H1 (cell line): Measurements from ENCODE around the gene WSCD2. TPM values are rescaled to one million over a fixed set of nuclear protein-coding genes. Genes with fewer than 3 reads are reported as not detected.

Experiments
- CTCF ChIA-PET: fragments of 300-600 bp; sonication (Branson Sonifier 250); formaldehyde crosslinking; loops from one replicate; lab custom pipeline; 2021; ENCODE audit not compliant: partially characterized antibody; lab: Charles Lee
- POLR2A ChIA-PET: fragments of 300-600 bp; sonication (Branson Sonifier 250); formaldehyde crosslinking; loops from one replicate; lab custom pipeline; 2021; ENCODE audit warnings: inconsistent platforms; ENCODE audit not compliant: partially characterized antibody; lab: Charles Lee
- DNase-seq, 2 experiments: peaks; one replicate each; pipeline versions ENCODE4 v3.0.0 to v3.0.0-alpha.2; 2010 to 2022; ENCODE audit warnings: low spot score in 2 of 2, low read depth in 1 of 2, mixed read lengths in 1 of 2
- FAIRE-seq: peaks from 2 replicates; lab custom pipeline; 2011; peaks lifted over from hg19 to GRCh38; lab: Jason Lieb, UNC
- H2AFZ ChIP-seq: 2 replicates; pipeline ENCODE4 v1.8.1; 2012; ENCODE audit warnings: low read length, inconsistent platforms
- H2AK5ac ChIP-seq: 2 replicates; pipeline ENCODE4 v1.6.1; 2013; ENCODE audit warnings: low read depth, low read length
- H2BK120ac ChIP-seq: replicated peaks from 2 replicates; pipeline ENCODE3; 2013; ENCODE audit warnings: low read depth, low read length, inconsistent platforms
- H2BK12ac ChIP-seq: 2 replicates; pipeline ENCODE4 v1.6.1; 2013; ENCODE audit warnings: low read depth, low read length
- H2BK15ac ChIP-seq: 2 replicates; pipeline ENCODE4 v1.6.1; 2013; ENCODE audit warnings: low read length
- H2BK20ac ChIP-seq: 2 replicates; pipeline ENCODE4 v1.6.1; 2013; ENCODE audit warnings: low read length
- H2BK5ac ChIP-seq: 2 replicates; pipeline ENCODE4 v1.6.1; 2013; ENCODE audit warnings: low read depth, low read length
- H3K14ac ChIP-seq: 2 replicates; pipeline ENCODE4 v1.6.1; 2013; ENCODE audit warnings: inconsistent platforms; ENCODE audit not compliant: insufficient read length
- H3K18ac ChIP-seq: 2 replicates; pipeline ENCODE4 v1.6.1; 2013; ENCODE audit warnings: low read length; ENCODE audit errors: extremely low read depth
- H3K23ac ChIP-seq: 2 replicates; pipeline ENCODE4 v1.6.1; 2013; ENCODE audit warnings: inconsistent platforms; ENCODE audit not compliant: insufficient read length
- H3K23me2 ChIP-seq: 2 replicates; pipeline ENCODE4 v1.6.1; 2013; ENCODE audit warnings: low read depth, low read length
- H3K27ac ChIP-seq: 2 replicates; pipeline ENCODE4 v1.6.1; 2011; ENCODE audit warnings: low read depth, low read length, inconsistent platforms
- H3K27me3 ChIP-seq, 4 experiments: replicated peaks in 1 of 4; 1 replicate in 1 of 4; 2 replicates in 3 of 4; pipeline versions ENCODE4 v1.6.1 to v1.8.1; 2011 to 2013; ENCODE audit warnings: low read length in 3 of 4, mild to moderate bottlenecking in 3 of 4, inconsistent platforms in 2 of 4, mixed read lengths in 2 of 4, moderate library complexity in 1 of 4; ENCODE audit not compliant: control insufficient read depth in 3 of 4, insufficient read depth in 3 of 4; ENCODE audit errors: extremely low read depth in 1 of 4
- H3K36me3 ChIP-seq, 4 experiments: 2 replicates each; pipeline versions ENCODE4 v1.6.1 to v1.8.1; 2011 to 2013; ENCODE audit warnings: mild to moderate bottlenecking in 4 of 4, low read length in 3 of 4, moderate library complexity in 2 of 4, control low read depth in 1 of 4, inconsistent platforms in 1 of 4; ENCODE audit not compliant: insufficient read depth in 4 of 4, control insufficient read depth in 2 of 4
- H3K4ac ChIP-seq: replicated peaks from 2 replicates; pipeline ENCODE3; 2013; ENCODE audit warnings: low read length, low read depth, mixed read lengths, inconsistent platforms; ENCODE audit not compliant: insufficient read length
- H3K4me1 ChIP-seq, 4 experiments: replicated peaks in 1 of 4; 1 replicate in 1 of 4; 2 replicates in 3 of 4; pipeline versions ENCODE4 v1.6.1 to v1.8.1; 2011 to 2013; ENCODE audit warnings: low read length in 3 of 4, inconsistent platforms in 2 of 4, mixed read lengths in 1 of 4; ENCODE audit not compliant: insufficient read depth in 4 of 4, control insufficient read depth in 3 of 4
- H3K4me2 ChIP-seq, 2 experiments: 2 replicates each; pipeline versions ENCODE4 v1.6.1 to v1.8.1; 2011 to 2013; ENCODE audit warnings: low read depth in 2 of 2, low read length in 2 of 2, control low read depth in 1 of 2, inconsistent platforms in 1 of 2, mild to moderate bottlenecking in 1 of 2; ENCODE audit not compliant: insufficient read depth in 1 of 2
- H3K4me3 ChIP-seq, 4 experiments: fragments of 200-600, 300-600 bp in 1 of 4; sonication (generic), shearing (Covaris generic), sonication (Bioruptor Twin) in 1 of 4; 2 replicates each; pipeline versions ENCODE4 v1.5.1 to v1.8.1; 2011 to 2016; ENCODE audit warnings: low read length in 4 of 4, low read depth in 3 of 4, control low read depth in 2 of 4, inconsistent platforms in 2 of 4, mild to moderate bottlenecking in 2 of 4, mixed read lengths in 1 of 4, moderate library complexity in 1 of 4; ENCODE audit not compliant: insufficient read depth in 2 of 4; ENCODE audit errors: extremely low read depth in 1 of 4
- H3K56ac ChIP-seq: replicated peaks from 2 replicates; pipeline ENCODE3; 2013; ENCODE audit warnings: low read depth, mild to moderate bottlenecking, mixed read lengths, low read length, inconsistent platforms; ENCODE audit not compliant: insufficient read length
- H3K79me1 ChIP-seq: 2 replicates; pipeline ENCODE4 v1.6.1; 2013; ENCODE audit warnings: low read depth, low read length, control low read depth
- H3K79me2 ChIP-seq, 2 experiments: 2 replicates each; pipeline versions ENCODE4 v1.6.1 to v1.8.1; 2012 to 2013; ENCODE audit warnings: low read length in 2 of 2, mild to moderate bottlenecking in 2 of 2, inconsistent platforms in 1 of 2; ENCODE audit not compliant: insufficient read depth in 2 of 2, control insufficient read depth in 1 of 2
- H3K9ac ChIP-seq, 4 experiments: replicated peaks in 1 of 4; 1 replicate in 1 of 4; 2 replicates in 3 of 4; pipeline versions ENCODE4 v1.6.1 to v1.8.1; 2011 to 2013; ENCODE audit warnings: low read depth in 3 of 4, low read length in 3 of 4, control low read depth in 2 of 4, mild to moderate bottlenecking in 2 of 4, moderate library complexity in 2 of 4, inconsistent platforms in 1 of 4; ENCODE audit errors: extremely low read depth in 1 of 4
- H3K9me3 ChIP-seq, 2 experiments: 2 replicates each; pipeline versions ENCODE4 v1.6.1 to v1.8.1; 2012 to 2013; ENCODE audit warnings: mild to moderate bottlenecking in 2 of 2, moderate library complexity in 2 of 2, control low read depth in 1 of 2, inconsistent platforms in 1 of 2, low read depth in 1 of 2, low read length in 1 of 2, mixed read lengths in 1 of 2; ENCODE audit not compliant: insufficient read depth in 2 of 2
- H4K20me1 ChIP-seq, 2 experiments: replicated peaks in 1 of 2; 2 replicates each; pipeline versions ENCODE3 to v1.8.1; 2011 to 2013; ENCODE audit warnings: inconsistent platforms in 2 of 2, low read length in 2 of 2, mild to moderate bottlenecking in 1 of 2; ENCODE audit not compliant: insufficient read depth in 2 of 2, control insufficient read depth in 1 of 2
- H4K5ac ChIP-seq: 2 replicates; pipeline ENCODE4 v1.6.1; 2013; ENCODE audit warnings: low read length, low read depth, mixed read lengths, inconsistent platforms; ENCODE audit not compliant: insufficient read length
- H4K8ac ChIP-seq: 2 replicates; pipeline ENCODE4 v1.8.0; 2013; ENCODE audit warnings: mild to moderate bottlenecking, moderate library complexity, low read length, inconsistent platforms; ENCODE audit not compliant: insufficient read depth; ENCODE audit errors: extremely low read depth
- H4K91ac ChIP-seq: replicated peaks from 2 replicates; pipeline ENCODE3; 2013; ENCODE audit warnings: low read length, mixed read lengths, inconsistent platforms; ENCODE audit not compliant: insufficient read length
- EP300 ChIP-seq, 2 experiments: IDR thresholded peaks; 1 replicate in 1 of 2; 2 replicates in 1 of 2; pipeline ENCODE4 v1.6.1; 2011 to 2012; ENCODE audit warnings: low read depth in 2 of 2, low read length in 2 of 2, mild to moderate bottlenecking in 2 of 2, borderline replicate concordance in 1 of 2, inconsistent platforms in 1 of 2, moderate library complexity in 1 of 2
- SP1 ChIP-seq: IDR thresholded peaks from 2 replicates; pipeline ENCODE4 v1.6.1; 2011; ENCODE audit warnings: low read depth, low read length
- SRF ChIP-seq: IDR thresholded peaks from 2 replicates; pipeline ENCODE4 v1.6.1; 2011; ENCODE audit warnings: mild to moderate bottlenecking, low read depth, low read length, moderate library complexity
- TAF1 ChIP-seq: IDR thresholded peaks from 2 replicates; pipeline ENCODE4 v1.6.1; 2011; ENCODE audit warnings: mild to moderate bottlenecking, low read depth, low read length
- YY1 ChIP-seq: IDR thresholded peaks from 2 replicates; pipeline ENCODE4 v1.6.1; 2011; ENCODE audit warnings: low read depth, mild to moderate bottlenecking, low read length
- WGBS, 2 experiments: shearing (Covaris generic) in 1 of 2; methylation state at CpG; one replicate each; pipeline versions ENCODE4 v1.1.6 to v1.1.7; 2013 to 2015; ENCODE audit warnings: low lambda C conversion rate in 2 of 2, mixed read lengths in 2 of 2, inconsistent platforms in 1 of 2, low coverage in 1 of 2, missing lambda C conversion rate in 1 of 2; ENCODE audit not compliant: insufficient replicate concordance in 2 of 2, insufficient coverage in 1 of 2, insufficient read length in 1 of 2; ENCODE audit errors: extremely low coverage in 1 of 2, missing lambda C conversion rate in 1 of 2; 5-methylcytosine and 5-hydroxymethylcytosine counted together
- polyA plus RNA-seq, 7 experiments: library from polyadenylated mRNA; depleted of rRNA in 3 of 7; stranded (reverse) in 5 of 7; unstranded in 2 of 7; fragments of >200 nt in 5 of 7; fragments of 200-250 nt in 2 of 7; gene quantifications; 1 replicate in 5 of 7; 2 replicates in 1 of 7; 4 replicates in 1 of 7; pipeline versions ENCODE4 v1.2.1 to v1.2.3, GENCODE V29; 2011 to 2013; ENCODE audit warnings: missing spikeins in 2 of 7, mixed read lengths in 2 of 7
- total RNA-seq: library from RNA; stranded (reverse); fragmentation: NEBNext Ultra II Directional; extraction: Animal tissue kit (Norgen Biotek cat#: 25700); gene quantifications from 2 replicates; pipeline ENCODE4 v1.2.1, GENCODE V29; 2021
- TF ChIP-seq, protein P1 (sequence below), 3 experiments: IDR thresholded peaks; 1 replicate in 2 of 3; 2 replicates in 1 of 3; pipeline versions ENCODE4 v1.5.1 to v1.6.1; 2011; ENCODE audit warnings: low read length in 3 of 3, mild to moderate bottlenecking in 3 of 3, inconsistent platforms in 2 of 3, low read depth in 1 of 3, moderate library complexity in 1 of 3; ENCODE audit not compliant: insufficient read depth in 1 of 3; ENCODE audit errors: control extremely low read depth in 1 of 3

WSCD2 gene
- total and polyA plus RNA-seq, 2 of the 8 experiments (the other 6 are each of a cell fraction or from before 2014, with no cell fraction given): 1.3 to 2.2 TPM

DNA sequence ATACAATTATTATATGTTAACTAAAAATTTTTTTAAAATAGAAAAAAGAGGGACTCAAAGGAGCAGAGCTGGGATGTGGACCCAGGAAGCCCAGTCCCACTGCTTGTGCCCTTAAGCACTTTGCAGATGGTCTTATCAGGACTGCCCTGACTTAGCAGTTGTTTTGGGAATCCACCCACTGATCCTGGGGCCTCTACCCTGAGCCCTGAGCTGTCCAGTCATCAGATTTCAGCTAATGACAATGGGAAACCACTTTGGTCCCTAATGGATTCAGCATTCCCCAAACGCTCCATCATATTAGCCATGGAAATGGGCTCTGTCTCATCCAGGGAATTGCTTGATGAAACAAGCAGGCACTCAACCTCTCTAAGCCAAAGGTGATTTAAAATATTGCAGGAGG lies 22.5 kb upstream of the WSCD2 start:
- Histone ChIP-seq H3K9ac (no peak overlapping the region), H3K23ac (no peak overlapping the region), H4K5ac (no peak overlapping the region), H3K14ac (no peak overlapping the region), H2AFZ (no peak overlapping the region), H3K4me1 (peaks cover 0 to 11% (median 0%) of the 10 kb centered on the region in 4 experiments; a peak in 1 of 7 replicates), H3K4me2 (no peak overlapping the region), H3K18ac (no peak overlapping the region), H4K8ac (no peak overlapping the region), H2BK120ac (no peak overlapping the region), H2AK5ac (no peak overlapping the region), H3K9me3 (no peaks in the 10 kb centered on the region), H4K91ac (no peak overlapping the region), H3K27me3 (no peaks in the 10 kb centered on the region), H3K79me2 (no peaks in the 10 kb centered on the region), H4K20me1 (no peaks in the 10 kb centered on the region), H3K23me2 (no peaks in the 10 kb centered on the region), H2BK12ac (no peak overlapping the region), H2BK20ac (no peak overlapping the region), H3K4ac (no peak overlapping the region), H2BK15ac (no peak overlapping the region), H3K4me3 (no peak overlapping the region), H3K27ac (no peak overlapping the region), H3K36me3 (no peaks in the 10 kb centered on the region), H2BK5ac (no peak overlapping the region), H3K79me1 (no peaks in the 10 kb centered on the region; the same call in 1 of the 2 replicates), H3K56ac (no peak overlapping the region)
- CTCF ChIA-PET: interaction anchor here (0.8 to 1.9 kb wide), 4 partner anchors 19 to 386 kb away, joined by 3 to 6 read pairs (median 3); partner anchors contain the start of gene WSCD2
- 94% methylated on average over 1 of the region's 1 CpG; no CpG with 5 or more reads in 1 of the 2 experiments for WGBS, 2 experiments
- POLR2A ChIA-PET: no interaction called here
- TF ChIP-seq YY1: no peak
- no peak for TF ChIP-seq SP1
- no peak for TF ChIP-seq EP300 (IDR thresholded peaks at IDR 0.05; ENCODE audit: borderline replicate concordance in 1 of 2, low read depth in 2 of 2, low read length in 2 of 2)
- TF ChIP-seq, protein P1, sequence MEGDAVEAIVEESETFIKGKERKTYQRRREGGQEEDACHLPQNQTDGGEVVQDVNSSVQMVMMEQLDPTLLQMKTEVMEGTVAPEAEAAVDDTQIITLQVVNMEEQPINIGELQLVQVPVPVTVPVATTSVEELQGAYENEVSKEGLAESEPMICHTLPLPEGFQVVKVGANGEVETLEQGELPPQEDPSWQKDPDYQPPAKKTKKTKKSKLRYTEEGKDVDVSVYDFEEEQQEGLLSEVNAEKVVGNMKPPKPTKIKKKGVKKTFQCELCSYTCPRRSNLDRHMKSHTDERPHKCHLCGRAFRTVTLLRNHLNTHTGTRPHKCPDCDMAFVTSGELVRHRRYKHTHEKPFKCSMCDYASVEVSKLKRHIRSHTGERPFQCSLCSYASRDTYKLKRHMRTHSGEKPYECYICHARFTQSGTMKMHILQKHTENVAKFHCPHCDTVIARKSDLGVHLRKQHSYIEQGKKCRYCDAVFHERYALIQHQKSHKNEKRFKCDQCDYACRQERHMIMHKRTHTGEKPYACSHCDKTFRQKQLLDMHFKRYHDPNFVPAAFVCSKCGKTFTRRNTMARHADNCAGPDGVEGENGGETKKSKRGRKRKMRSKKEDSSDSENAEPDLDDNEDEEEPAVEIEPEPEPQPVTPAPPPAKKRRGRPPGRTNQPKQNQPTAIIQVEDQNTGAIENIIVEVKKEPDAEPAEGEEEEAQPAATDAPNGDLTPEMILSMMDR (IDR thresholded peaks at IDR 0.05; ENCODE audit: control extremely low read depth in 1 of 3, insufficient read depth in 1 of 3, low read depth in 1 of 3, low read length in 3 of 3): no peak
- no peak for TF ChIP-seq SRF
- TF ChIP-seq TAF1: no peak
- DNase-seq: no peak
- FAIRE-seq: no peak
